Mucosa of gallbladder (tissue), 1 donor: Measurements from ENCODE around the gene HNRNPA3. TPM values are rescaled to one million over a fixed set of nuclear protein-coding genes. Genes with fewer than 3 reads are reported as not detected.
"Not testable (repeated sequence)": the region's sequence is repeated elsewhere in the genome, so short reads cannot be mapped to it uniquely, and the experiment has no call there.

Experiments
- DNase-seq: peaks from one replicate; pipeline ENCODE4 v3.0.0-alpha.2; 2020; ENCODE audit warnings: low spot score
- total RNA-seq: library from RNA; stranded (reverse); gene quantifications from one replicate; pipeline ENCODE4 v1.2.1, GENCODE V29; 2021
- donor health status: DM: no; HTN: no; CAD: no.

Gene HNRNPA3
- total RNA-seq, 1 donor from 2014 or later, result 128 TPM

- DNase-seq, result no peak
These were observed 19.6 kb downstream of the HNRNPA3 start for GRCh38 chr2:177232098-177232704.

- DNase-seq, result no peak
These were observed 21.7 kb downstream of the HNRNPA3 start for GRCh38 chr2:177234267-177234666.

- DNase-seq, result no peak
These were observed 23.4 kb downstream of the HNRNPA3 start for GRCh38 chr2:177235855-177236437.

- DNase-seq, result no peak
These were observed 25.3 kb downstream of the HNRNPA3 start for GRCh38 chr2:177237932-177238331.

GRCh38 chr2:177239053-177239452, 26.5 kb downstream of the HNRNPA3 start:
- no peak for DNase-seq

- peak; percentile 75 for DNase-seq
These were observed 27.5 kb downstream of the HNRNPA3 start for GRCh38 chr2:177239932-177240630.

GRCh38 chr2:177241711-177242120, 29.1 kb downstream of the HNRNPA3 start:
- no peak for DNase-seq

- no peak for DNase-seq
These were observed 29.8 kb downstream of the HNRNPA3 start for GRCh38 chr2:177242121-177242987.

GRCh38 chr2:177243073-177243472, 30.5 kb downstream of the HNRNPA3 start:
- no peak for DNase-seq

- no peak for DNase-seq
These were observed 30.9 kb downstream of the HNRNPA3 start for GRCh38 chr2:177243476-177243875.

- DNase-seq, result no peak
These were observed 31.7 kb downstream of the HNRNPA3 start for GRCh38 chr2:177244244-177244771.

- no peak for DNase-seq
These were observed 32.4 kb downstream of the HNRNPA3 start for GRCh38 chr2:177245010-177245422.

- no peak for DNase-seq
These were observed 33.4 kb downstream of the HNRNPA3 start for GRCh38 chr2:177246000-177246399.

- DNase-seq, result not testable (repeated sequence)
These were observed 34.0 kb downstream of the HNRNPA3 start for GRCh38 chr2:177246523-177247030.

GRCh38 chr2:177247693-177248262, 35.2 kb downstream of the HNRNPA3 start:
- DNase-seq, result no peak

GRCh38 chr2:177249038-177249437, 36.4 kb downstream of the HNRNPA3 start:
- no peak for DNase-seq

- DNase-seq, result no peak
These were observed 37.9 kb downstream of the HNRNPA3 start for GRCh38 chr2:177250461-177250860.

- DNase-seq, result no peak
These were observed 38.6 kb downstream of the HNRNPA3 start for GRCh38 chr2:177251165-177251542.

- DNase-seq, result no peak
These were observed 40.4 kb downstream of the HNRNPA3 start for GRCh38 chr2:177252808-177253531.

GRCh38 chr2:177253704-177254103, 41.1 kb downstream of the HNRNPA3 start:
- DNase-seq, result no peak
